ENCODE measurements around the gene KPNA6.
"Not testable (repeated sequence)": the region's sequence is repeated elsewhere in the genome, so short reads cannot be mapped to it uniquely, and the experiment has no call there.

Gene KPNA6

DNA sequence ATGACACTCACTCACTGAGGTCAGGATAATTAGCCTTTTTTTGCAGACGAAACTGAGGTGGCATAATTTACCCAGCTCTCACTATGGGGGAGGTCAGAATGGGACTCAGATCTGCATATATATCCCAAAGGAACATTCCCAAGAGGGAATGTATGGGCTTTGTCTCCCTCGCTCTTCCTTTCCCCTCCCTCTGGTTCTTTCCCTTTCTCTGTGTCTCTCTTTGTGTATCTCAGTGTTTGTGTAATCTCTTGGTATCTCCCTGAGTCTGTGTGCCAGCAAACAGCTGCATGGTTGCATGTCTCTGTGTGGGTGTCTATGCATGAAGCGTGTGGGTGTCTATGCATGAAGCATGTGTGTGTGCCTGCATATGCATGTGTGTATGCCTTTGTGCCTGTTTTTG lies 30.4 kb upstream of the KPNA6 start:
- DNase-seq (ENCODE audit: insufficient read length, low spot score) (no peak), FAIRE-seq (no peak)
- no peak for TF ChIP-seq POLR2A (IDR thresholded peaks at IDR 0.05; ENCODE audit: low read depth, low read length)

DNA sequence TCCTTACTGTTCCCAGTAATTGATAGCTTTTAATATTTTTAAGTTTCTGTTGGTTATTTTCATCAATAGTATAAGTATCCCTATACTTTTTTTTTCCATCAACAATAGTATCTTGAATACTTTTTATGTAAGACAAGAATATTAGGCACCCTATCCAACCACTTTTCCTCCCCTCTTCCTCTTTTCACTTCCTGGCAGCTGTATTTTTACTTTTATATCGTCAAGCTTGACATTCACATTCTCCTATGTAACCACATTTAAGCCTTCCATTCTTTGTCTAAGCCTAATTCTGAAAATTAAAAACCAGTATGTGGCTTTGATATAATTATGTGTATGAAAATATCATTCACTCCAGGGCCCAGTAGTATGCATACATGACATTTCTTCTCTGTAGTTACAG lies 25.8 kb upstream of the KPNA6 start:
- FAIRE-seq = no peak
- DNase-seq (ENCODE audit: insufficient read length, low spot score) = no peak
- no peak for TF ChIP-seq POLR2A (IDR thresholded peaks at IDR 0.05; ENCODE audit: low read depth, low read length)

DNA sequence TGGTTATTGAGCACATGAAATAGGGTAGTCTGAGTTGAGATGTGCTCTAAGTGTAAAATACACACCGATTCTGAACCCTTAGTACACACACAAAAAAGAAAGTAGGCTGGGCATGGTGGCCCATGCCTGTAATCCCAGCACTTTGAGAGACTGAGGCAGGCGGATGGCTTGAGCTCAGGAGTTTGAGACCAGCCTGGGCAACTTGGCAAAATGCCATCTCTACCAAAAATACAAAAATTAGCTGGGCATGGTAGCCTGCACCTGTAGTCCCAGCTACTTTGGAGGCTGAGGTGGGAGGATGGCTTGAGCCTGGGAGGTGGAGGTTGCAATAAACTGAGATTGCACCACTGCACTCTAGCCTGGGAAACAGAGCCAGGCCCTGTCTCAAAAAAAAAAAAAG lies 21.5 kb upstream of the KPNA6 start:
- not testable (repeated sequence) for FAIRE-seq; DNase-seq (ENCODE audit: insufficient read length, low spot score)

DNA sequence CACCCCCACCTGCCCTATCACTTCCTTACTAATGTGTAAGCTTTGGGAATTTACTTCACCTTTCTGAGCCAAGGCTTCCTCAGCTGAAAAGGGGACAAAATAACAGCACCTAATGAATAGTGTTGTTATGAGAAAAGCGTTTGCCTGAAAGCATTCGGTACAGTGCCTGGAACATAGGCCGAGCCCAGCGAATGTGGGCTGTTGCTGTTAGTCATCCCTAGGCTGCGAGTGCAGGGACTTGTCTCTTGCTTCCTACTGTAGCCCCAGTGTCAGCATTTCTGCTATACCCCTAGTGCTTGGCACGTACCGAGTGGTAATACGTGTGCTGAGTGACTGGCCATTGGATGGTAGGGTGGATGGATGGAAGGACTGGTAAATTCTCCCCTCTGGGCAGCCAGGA lies 16.7 kb upstream of the KPNA6 start:
- TF ChIP-seq POLR2A (IDR thresholded peaks at IDR 0.05; ENCODE audit: low read depth, low read length) = no peak
- FAIRE-seq (no peak), DNase-seq (ENCODE audit: insufficient read length, low spot score) (no peak)

DNA sequence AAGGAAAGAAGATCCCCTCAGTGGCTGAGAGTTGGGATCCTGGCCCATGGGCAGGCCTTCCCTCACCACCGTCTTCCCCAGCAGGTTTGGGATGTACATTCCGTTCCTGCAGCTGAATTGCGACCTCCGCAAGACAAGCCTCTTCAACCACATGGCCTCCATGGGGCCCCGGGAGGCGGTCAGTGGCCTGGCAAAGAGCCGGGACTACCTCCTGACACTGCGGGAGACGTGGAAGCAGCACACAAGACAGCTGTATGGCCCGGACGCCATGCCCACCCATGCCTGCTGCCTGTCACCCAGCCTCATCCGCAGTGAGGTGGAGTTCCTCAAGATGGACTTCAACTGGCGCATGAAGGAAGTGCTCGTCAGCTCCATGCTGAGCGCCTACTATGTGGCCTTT lies 16.3 kb upstream of the KPNA6 start:
- FAIRE-seq (no peak), DNase-seq (ENCODE audit: insufficient read length, low spot score) (no peak)
- TF ChIP-seq POLR2A (IDR thresholded peaks at IDR 0.05; ENCODE audit: low read depth, low read length) = no peak

DNA sequence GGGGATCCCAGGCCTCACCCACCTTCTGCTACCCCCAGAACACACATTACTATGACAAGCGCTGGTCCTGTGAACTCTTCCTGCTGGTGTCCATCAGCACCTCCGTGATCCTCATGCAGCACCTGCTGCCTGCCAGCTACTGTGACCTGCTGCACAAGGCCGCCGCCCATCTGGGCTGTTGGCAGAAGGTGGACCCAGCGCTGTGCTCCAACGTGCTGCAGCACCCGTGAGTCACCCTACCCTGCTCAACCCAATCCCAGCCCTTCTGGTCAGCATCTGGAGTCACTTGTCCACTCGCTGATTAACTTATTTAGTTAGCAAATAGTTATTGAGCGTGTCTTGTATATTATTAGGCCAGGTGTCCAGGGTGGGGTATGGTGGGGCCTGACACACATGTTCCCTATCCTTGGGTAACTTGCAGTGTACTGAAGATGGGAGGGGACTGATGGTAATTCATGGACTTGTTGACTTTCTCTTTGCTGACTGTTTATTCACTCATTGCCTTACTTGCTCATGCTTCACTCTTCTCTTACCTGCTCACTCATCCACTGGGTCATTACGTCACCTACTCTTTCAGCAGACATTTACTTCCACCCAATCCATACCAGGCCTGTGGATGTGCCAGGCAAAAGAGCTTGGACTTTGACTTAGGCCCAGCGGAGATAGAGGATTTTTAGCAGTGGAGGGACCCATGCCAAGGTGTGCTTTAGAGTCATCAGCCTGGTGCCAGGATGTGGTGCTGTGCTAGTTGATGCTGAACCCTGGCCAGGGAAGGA lies 12.9 kb upstream of the KPNA6 start:
- DNase-seq (ENCODE audit: insufficient read length, low spot score) (no peak), FAIRE-seq (no peak)
- TF ChIP-seq POLR2A (IDR thresholded peaks at IDR 0.05; ENCODE audit: low read depth, low read length) = no peak

DNA sequence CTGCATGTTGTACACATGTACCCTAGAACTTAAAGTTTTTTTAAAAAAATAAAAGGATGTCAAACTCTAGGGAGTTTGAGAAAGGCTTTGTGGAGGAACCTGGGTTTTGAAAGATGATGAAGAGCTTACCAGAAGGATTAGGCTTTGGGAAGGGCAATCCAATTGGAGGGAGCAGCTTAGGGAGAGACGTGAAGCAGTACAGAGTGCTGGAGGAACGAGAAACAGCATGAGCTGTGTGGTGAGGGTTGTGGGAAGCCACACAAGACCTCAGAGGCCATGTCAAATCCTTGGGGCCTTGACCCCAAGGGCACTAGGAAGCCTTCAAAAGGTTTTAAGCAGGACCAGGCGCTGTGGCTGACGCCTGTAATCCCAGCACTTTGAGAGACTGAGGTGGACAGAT lies 8.4 kb upstream of the KPNA6 start:
- DNase-seq (ENCODE audit: insufficient read length, low spot score) (no peak), FAIRE-seq (no peak)
- TF ChIP-seq POLR2A (IDR thresholded peaks at IDR 0.05; ENCODE audit: low read depth, low read length) = no peak

DNA sequence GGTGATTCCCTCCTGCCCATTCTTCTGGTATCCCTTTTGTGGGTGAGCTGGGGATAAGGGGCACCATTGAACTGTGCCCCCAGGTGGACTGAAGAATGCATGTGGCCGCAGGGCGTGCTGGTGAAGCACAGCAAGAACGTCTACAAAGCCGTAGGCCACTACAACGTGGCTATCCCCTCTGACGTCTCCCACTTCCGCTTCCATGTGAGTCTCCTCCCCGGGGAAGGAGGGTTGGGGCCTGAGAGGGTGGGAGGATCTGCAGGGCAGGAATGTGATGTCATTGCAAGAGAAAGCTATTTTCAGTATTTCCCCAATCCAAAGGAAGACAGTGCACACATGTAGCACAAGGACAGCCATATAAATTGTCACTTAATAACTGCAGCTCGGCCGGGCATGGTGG lies 7.5 kb upstream of the KPNA6 start:
- no peak for TF ChIP-seq POLR2A (IDR thresholded peaks at IDR 0.05; ENCODE audit: low read depth, low read length)
- no peak for DNase-seq (ENCODE audit: insufficient read length, low spot score)

DNA sequence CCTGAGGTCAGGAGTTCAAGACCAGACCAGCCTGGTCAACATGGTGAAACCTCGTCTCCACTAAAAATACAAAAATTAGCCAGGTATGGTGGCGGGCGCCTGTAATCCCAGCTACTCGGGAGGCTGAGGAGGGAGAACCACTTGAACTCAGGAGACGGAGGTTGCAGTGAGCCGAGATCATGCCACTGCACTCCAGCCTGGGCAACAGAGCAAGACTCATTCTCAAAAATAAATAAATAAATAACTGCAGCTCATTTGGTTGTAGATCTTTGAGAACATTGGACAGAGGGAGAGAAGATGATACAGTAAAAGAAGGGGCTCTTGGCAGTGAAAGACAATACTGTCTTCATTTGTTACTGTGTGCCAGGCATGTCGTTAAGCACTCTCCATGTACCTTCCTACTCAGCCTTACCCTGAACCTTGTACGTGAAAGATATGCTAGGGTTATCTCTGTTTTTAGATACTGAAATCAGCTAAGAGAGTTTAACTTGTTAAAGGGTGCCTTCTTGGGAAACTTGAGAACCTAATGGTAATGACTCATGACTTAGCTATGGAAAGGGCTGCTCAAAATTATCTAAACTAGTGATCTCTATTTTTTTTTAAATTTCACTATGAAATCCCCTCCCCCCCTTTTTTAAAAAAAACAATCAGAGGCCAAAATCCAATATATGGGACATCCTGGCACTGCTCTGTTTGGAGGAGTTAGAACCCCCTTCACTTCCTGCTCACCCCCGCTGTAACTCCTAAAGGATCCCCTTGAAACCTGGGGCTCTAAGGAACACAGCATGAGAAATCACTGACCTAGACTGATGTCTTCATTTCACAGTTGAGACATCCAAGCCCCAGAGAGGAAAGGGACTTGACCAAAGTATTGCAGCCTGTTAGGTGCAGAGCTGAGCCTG lies 6.8 kb upstream of the KPNA6 start:
- no peak for FAIRE-seq
- DNase-seq (ENCODE audit: insufficient read length, low spot score) = no peak
- TF ChIP-seq POLR2A (IDR thresholded peaks at IDR 0.05; ENCODE audit: low read depth, low read length) = no peak

More for the DNA sequence above, 7.5 kb upstream of the KPNA6 start:
- no peak for FAIRE-seq

DNA sequence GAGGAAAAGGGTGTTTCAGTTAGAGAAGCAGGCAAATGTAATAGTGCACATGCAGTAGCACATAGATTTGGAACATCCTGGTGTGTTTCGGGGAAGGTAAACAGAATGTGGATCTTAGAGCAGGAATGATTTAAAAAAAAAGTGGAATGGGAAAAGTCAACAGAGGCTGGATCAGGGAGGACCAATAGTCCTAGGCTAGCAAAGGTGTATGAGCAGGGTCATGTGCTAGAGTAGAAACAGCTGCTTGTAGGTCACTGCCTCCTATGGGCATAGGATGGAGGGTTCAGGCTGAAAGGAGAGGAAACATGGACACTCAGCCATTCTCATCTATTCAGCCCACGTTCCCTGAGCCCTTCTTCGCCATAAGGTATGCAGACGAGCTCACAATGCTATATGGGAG lies 3.7 kb upstream of the KPNA6 start:
- no peak for FAIRE-seq
- DNase-seq (ENCODE audit: insufficient read length, low spot score) = no peak
- no peak for TF ChIP-seq POLR2A (IDR thresholded peaks at IDR 0.05; ENCODE audit: low read depth, low read length)

DNA sequence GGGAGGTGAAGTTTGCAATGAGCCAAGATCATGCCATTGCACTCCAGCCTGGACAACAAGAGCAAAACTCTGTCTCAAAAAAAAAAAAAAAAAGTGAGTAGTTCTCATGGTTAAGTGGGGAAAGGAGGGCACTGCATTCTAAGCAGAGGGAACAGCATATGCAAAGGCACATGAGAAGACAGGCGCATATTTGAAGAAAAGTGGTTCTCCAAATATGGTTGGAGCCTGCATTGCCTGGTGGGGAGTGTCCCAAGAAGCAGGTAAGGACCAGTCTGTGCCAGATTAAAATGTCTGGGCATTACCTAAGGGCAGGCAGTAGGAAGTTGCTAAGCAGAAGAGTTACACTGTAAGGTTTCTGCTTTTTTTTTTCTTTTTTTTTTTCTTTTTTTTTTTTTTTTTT lies 2.5 kb upstream of the KPNA6 start:
- no peak for FAIRE-seq
- TF ChIP-seq POLR2A (IDR thresholded peaks at IDR 0.05; ENCODE audit: low read depth, low read length) = no peak
- DNase-seq (ENCODE audit: insufficient read length, low spot score) = no peak

DNA sequence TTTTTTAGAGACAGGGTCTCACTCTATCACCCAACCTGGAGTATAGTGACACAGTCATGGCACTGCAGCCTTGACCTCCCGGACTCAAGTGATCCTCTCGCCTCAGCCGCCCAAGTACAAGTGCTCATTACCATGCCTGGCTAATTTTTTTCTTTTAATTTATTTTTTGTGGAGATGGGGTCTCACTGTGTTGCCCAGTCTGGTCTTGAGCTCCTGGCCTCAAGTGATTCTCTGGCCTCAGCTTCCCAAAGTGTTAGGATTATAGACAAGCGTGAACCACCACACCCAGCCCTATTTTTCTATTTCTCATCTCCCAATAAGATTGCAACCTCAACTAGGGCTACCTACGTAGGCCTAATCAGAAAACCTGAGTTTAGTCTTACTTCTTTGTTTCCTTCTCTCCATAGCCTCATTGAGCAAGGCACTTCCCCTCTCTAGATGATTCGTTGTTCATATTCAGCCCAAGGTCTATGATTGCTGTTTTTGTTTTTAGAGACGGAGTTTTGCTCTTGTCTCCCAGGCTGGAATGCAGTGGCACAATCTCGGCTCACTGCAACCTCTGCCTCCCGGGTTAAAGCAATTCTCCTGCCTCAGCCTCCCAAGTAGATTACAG lies 1.1 kb upstream of the KPNA6 start:
- FAIRE-seq (no peak), DNase-seq (ENCODE audit: insufficient read length, low spot score) (no peak)
- TF ChIP-seq POLR2A (IDR thresholded peaks at IDR 0.05; ENCODE audit: low read depth, low read length) = no peak

DNA sequence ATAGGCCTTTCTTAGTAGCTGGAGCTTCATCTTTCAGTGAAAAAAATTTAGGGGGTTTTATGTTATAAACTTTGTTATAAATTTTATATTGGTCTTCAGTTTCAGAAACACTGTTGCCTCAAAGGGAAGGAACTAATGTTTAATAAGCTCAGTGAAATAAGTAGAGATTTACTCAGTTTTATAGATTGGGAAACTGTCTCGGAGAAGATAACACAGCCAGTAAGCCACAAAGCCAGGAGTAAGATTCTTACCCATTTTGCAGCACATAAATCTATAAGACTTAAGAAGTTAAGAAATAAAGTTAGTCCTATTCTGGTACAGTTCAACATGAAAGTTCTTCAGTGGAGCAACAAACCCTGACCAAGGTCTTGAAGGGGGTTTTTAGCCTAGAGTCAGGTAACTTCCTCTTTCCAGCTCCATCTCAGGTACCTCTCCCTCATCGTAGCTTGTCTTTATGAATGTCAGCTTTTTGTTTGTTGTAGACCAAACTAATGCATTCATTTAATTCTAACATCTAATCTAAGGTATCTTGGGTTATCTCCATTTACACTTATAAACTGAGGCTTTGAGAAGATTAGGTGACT lies 3.3 kb downstream of the KPNA6 start:
- FAIRE-seq (no peak), DNase-seq (ENCODE audit: insufficient read length, low spot score) (no peak)
- no peak for TF ChIP-seq POLR2A (IDR thresholded peaks at IDR 0.05; ENCODE audit: low read depth, low read length)

DNA sequence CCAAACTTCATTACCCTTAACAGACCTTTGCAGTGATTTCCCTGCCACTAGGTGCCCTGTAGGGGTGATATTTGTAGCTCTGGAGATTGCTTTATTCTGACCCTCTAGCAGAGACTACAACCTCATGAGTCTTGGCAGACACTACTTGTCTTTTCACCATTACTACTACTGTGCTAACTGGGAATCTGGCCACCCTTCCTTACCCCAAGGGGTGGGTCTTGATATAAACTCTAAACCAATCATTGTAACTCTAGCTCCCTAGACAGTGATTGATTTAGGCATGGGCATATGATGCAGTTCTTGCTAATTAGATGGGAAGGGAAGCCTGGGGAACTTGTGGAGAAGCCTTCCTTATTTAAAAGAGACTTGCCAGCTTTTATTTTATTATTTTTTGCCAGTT lies 3.9 kb downstream of the KPNA6 start:
- DNase-seq (ENCODE audit: insufficient read length, low spot score) (no peak), FAIRE-seq (no peak)
- TF ChIP-seq POLR2A (IDR thresholded peaks at IDR 0.05; ENCODE audit: low read depth, low read length) = no peak

All from H54 (cell line).